ENCODE results near the gene GTF3C1.

The GTF3C1 gene

GRCh38 chr16:27417047-27417671, 132.6 kb downstream of the GTF3C1 start:
- no peak for DNase-seq

- DNase-seq = no peak
Measured at GRCh38 chr16:27414788-27415431, 134.8 kb downstream of the GTF3C1 start.

GRCh38 chr16:27413956-27414355, 135.8 kb downstream of the GTF3C1 start:
- no peak for DNase-seq

GRCh38 chr16:27410761-27411160, 139.0 kb downstream of the GTF3C1 start:
- no peak for DNase-seq

Measured in fibroblast of upper back skin (primary cell).